GM23248 (cell line): ENCODE results near the gene ATP6V1B1. TPM values are rescaled to one million over a fixed set of nuclear protein-coding genes. Genes with fewer than 3 reads are reported as not detected.
"Not testable (repeated sequence)": the region's sequence is repeated elsewhere in the genome, so short reads cannot be mapped to it uniquely, and the experiment has no call there.

Experiments
- DNase-seq: peaks from one replicate; pipeline ENCODE4 v3.0.0-alpha.2; 2015
- H2AFZ ChIP-seq: fragments of 200-600 bp; sonication (generic); 2 replicates; pipeline ENCODE4 v1.6.1; 2016; ENCODE audit warnings: antibody characterized with exemption
- H3F3A ChIP-seq: fragments of 200-600 bp; sonication (generic); 2 replicates; pipeline ENCODE4 v1.6.1; 2016; ENCODE audit warnings: mild to moderate bottlenecking, antibody characterized with exemption, mixed run types; ENCODE audit not compliant: insufficient read depth
- H3K27ac ChIP-seq: fragments of 200-600 bp; sonication (generic); 2 replicates; pipeline ENCODE4 v1.5.1; 2016; ENCODE audit warnings: mild to moderate bottlenecking
- H3K27me3 ChIP-seq: fragments of 200-600 bp; sonication (generic); replicated peaks from 2 replicates; pipeline ENCODE4 v1.6.1; 2016; ENCODE audit warnings: mild to moderate bottlenecking; ENCODE audit not compliant: insufficient read depth
- H3K36me3 ChIP-seq: fragments of 200-600 bp; sonication (generic); 2 replicates; pipeline ENCODE4 v1.6.1; 2016; ENCODE audit warnings: low read depth, mild to moderate bottlenecking
- H3K4me1 ChIP-seq: fragments of 200-600 bp; sonication (generic); 2 replicates; pipeline ENCODE4 v1.6.1; 2016; ENCODE audit warnings: mild to moderate bottlenecking; ENCODE audit not compliant: insufficient read depth
- H3K4me2 ChIP-seq: fragments of 200-600 bp; sonication (generic); one replicate; pipeline ENCODE4 v1.6.1; 2016; ENCODE audit warnings: mild to moderate bottlenecking; ENCODE audit not compliant: unreplicated experiment
- H3K4me3 ChIP-seq: fragments of 200-600 bp; sonication (generic); 2 replicates; pipeline ENCODE4 v1.5.1; 2016; ENCODE audit warnings: mild to moderate bottlenecking
- H3K79me2 ChIP-seq: fragments of 200-600 bp; sonication (generic); 2 replicates; pipeline ENCODE4 v1.6.1; 2016; ENCODE audit warnings: mild to moderate bottlenecking; ENCODE audit not compliant: insufficient read depth
- H3K9ac ChIP-seq: fragments of 200-600 bp; sonication (generic); 2 replicates; pipeline ENCODE4 v1.6.1; 2016; ENCODE audit warnings: mild to moderate bottlenecking
- H3K9me2 ChIP-seq: fragments of 200-600 bp; sonication (generic); 2 replicates; pipeline ENCODE4 v1.6.1; 2016; ENCODE audit warnings: mixed run types, mild to moderate bottlenecking, moderate library complexity; ENCODE audit not compliant: insufficient read depth
- H3K9me3 ChIP-seq: fragments of 200-600 bp; sonication (generic); one replicate; pipeline ENCODE4 v1.6.1; 2017; ENCODE audit warnings: low read depth
- H4K20me1 ChIP-seq: fragments of 200-600 bp; sonication (generic); 2 replicates; pipeline ENCODE4 v1.6.0; 2016; ENCODE audit not compliant: insufficient read depth
- EZH2 ChIP-seq: fragments of 200-600 bp; sonication (generic); IDR thresholded peaks from 2 replicates; pipeline ENCODE4 v1.6.1; 2018; ENCODE audit warnings: antibody characterized with exemption, mild to moderate bottlenecking; ENCODE audit not compliant: insufficient read depth, poor library complexity, severe bottlenecking
- EZH2phosphoT487 ChIP-seq: fragments of 200-600 bp; sonication (generic); IDR thresholded peaks from 2 replicates; pipeline ENCODE4 v1.6.1; 2018; ENCODE audit warnings: antibody characterized with exemption, moderate library complexity, mild to moderate bottlenecking, low read depth; ENCODE audit not compliant: insufficient read depth
- WGBS, 2 experiments: methylation state at CpG; one replicate each; pipeline ENCODE4 v1.1.6; 2015 to 2017; ENCODE audit warnings: low lambda C conversion rate in 2 of 2, low coverage in 1 of 2; ENCODE audit errors: missing lambda C conversion rate in 2 of 2; 5-methylcytosine and 5-hydroxymethylcytosine counted together
- in situ Hi-C: fragments of 300-500 bp; cut with MboI; formaldehyde crosslinking; loops from 2 replicates; pipeline ENCODE4 v1.15.0; 2020
- polyA plus RNA-seq: library from polyadenylated mRNA; unstranded; fragments of >200 nt; fragmentation: Nextera tagmentation; extraction: Ambion mirVana; gene quantifications from 2 replicates; pipeline ENCODE4 v1.2.1, GENCODE V29; 2016
- total RNA-seq: library from RNA; depleted of rRNA; stranded (reverse); fragments of >200 nt; shearing (Covaris generic); gene quantifications from 2 replicates; pipeline ENCODE4 v1.2.3, GENCODE V29; 2014

ATP6V1B1 gene
- total and polyA plus RNA-seq, 2 experiments from 2014 or later: 0.60 TPM; not detected in 1

DNA sequence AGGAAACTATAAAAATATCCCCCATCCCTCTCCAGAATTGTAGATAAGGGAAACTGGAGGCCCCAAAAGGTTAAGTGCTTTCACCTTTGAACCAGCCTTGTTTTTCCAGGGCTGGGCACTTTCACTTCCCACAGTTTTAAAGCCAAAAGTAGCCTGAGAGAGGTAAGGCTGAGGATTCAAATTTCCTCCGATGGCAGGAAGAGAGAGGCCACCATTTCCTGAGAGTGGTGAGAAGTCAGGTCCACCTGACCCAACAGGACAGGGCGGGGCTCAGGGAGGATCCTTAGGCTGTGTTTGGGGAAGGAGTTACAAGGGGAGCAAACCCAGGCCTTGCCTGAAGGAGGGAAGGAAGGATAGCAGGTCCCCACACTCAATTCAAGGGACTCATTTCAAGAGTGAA, 63.7 kb downstream of the ATP6V1B1 start:
- no peaks in the 10 kb centered on the region for H3K36me3 ChIP-seq

DNA sequence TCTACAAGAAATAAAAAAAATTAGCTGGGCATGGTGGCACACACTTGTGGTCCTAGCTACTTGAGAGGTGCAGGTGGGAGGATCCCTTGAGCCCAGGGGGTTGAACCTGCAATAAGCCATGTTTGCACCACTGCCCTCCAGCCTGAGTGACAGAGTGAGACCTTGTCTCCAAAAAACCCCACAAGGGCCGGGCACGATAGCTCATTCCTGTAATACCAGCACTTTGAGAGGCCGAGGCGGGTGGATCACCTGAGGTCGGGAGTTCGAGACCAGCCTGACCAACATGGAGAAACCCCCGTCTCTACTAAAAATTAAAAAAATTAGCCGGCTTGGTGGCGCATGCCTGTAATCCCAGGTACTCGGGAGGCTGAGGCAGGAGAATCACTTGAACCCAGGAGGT, 64.2 kb downstream of the ATP6V1B1 start:
- H3K4me1 ChIP-seq, H3F3A ChIP-seq, DNase-seq, H3K27me3 ChIP-seq, H3K36me3 ChIP-seq, H4K20me1 ChIP-seq, H3K27ac ChIP-seq, H3K4me3 ChIP-seq, H3K9me2 ChIP-seq, H3K79me2 ChIP-seq, H3K4me2 ChIP-seq, H2AFZ ChIP-seq, H3K9ac ChIP-seq, H3K9me3 ChIP-seq, in situ Hi-C loops: not testable (repeated sequence)
- 92% methylated on average over 10 of the region's 10 CpGs for WGBS, 2 experiments

More for the DNA sequence above, 63.7 kb downstream of the ATP6V1B1 start:
- Histone ChIP-seq H3K4me2 (no peak overlapping the region), H3K9me3 (no peaks in the 10 kb centered on the region), H3K79me2 (peaks cover 2% of the 10 kb centered on the region), H3K4me3 (no peak overlapping the region), H3K9me2 (no peaks in the 10 kb centered on the region), H3K27me3 (0 out of 2 replicates have a peak, but pooled peaks cover 3% of the 10 kb centered on the region), H3K9ac (no peak overlapping the region), H4K20me1 (no peaks in the 10 kb centered on the region), H2AFZ (no peak overlapping the region), H3K4me1 (peaks cover 3% of the 10 kb centered on the region; the same call in 1 of the 2 replicates), H3F3A (no peaks in the 10 kb centered on the region), H3K27ac (no peak overlapping the region)
- in situ Hi-C loops: no loop called here
- TF ChIP-seq EZH2 (no peak), EZH2phosphoT487 (no peak)
- DNase-seq: no peak
- WGBS, 2 experiments: 76% methylated on average over 2 of the region's 2 CpGs

DNA sequence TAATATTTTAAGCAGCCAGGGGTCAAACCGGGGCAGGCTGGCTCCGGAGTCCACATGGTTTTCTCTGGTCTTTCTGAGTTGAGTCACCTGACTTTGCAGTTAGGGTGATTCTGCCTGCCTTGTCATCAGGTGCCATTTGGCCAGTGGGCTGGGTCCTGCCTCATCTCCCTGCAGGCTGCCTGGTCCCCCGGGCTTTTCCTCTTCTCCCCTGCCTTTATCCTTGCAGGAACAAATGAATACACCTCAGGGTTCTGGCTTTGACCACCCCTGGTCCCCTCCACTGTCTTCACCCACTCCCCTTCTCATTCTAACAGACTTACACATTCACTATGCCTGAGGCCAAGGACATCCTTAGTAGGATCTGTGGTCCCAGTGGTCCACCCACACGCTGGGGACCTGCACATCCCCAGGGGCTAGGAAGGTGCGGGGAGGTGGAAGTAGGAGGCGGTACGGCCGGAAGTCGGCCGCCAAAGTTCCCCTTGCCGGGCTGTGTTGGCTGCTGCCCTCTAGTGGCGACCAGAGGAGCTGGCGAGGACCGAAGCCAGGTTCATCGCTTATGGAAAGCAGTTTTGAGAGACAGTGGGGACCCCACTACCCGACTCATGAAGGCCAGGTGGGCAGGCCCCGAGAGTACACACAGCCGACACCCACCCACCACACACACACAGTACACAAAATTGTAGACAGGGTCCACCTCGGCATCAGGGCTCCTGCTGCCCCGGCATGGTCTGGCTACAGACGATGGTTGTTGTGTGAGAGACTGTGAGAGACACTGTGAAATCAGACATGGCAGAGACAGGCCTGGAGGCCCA, 65.3 kb downstream of the ATP6V1B1 start:
- Histone ChIP-seq H3K9me3 (no peaks in the 10 kb centered on the region), H3K4me3 (peak overlapping the region; percentile 52; the same call in 1 of the 2 replicates), H3K4me2 (peak overlapping the region; percentile 82), H2AFZ (peak overlapping the region; percentile 99), H3K27me3 (0 out of 2 replicates have a peak, but pooled peaks cover 3% of the 10 kb centered on the region), H4K20me1 (no peaks in the 10 kb centered on the region), H3K4me1 (peaks cover 3% of the 10 kb centered on the region; the same call in 1 of the 2 replicates), H3K9me2 (no peaks in the 10 kb centered on the region), H3K9ac (no peak overlapping the region), H3K79me2 (no peaks in the 10 kb centered on the region), H3K36me3 (no peaks in the 10 kb centered on the region), H3K27ac (no peak overlapping the region), H3F3A (no peaks in the 10 kb centered on the region)
- WGBS, 2 experiments: 17 to 19% methylated on average over 21 of the region's 21 CpGs
- in situ Hi-C loops: no loop called here
- TF ChIP-seq EZH2: no peak
- no peak for TF ChIP-seq EZH2phosphoT487
- DNase-seq: peak; percentile 78

DNA sequence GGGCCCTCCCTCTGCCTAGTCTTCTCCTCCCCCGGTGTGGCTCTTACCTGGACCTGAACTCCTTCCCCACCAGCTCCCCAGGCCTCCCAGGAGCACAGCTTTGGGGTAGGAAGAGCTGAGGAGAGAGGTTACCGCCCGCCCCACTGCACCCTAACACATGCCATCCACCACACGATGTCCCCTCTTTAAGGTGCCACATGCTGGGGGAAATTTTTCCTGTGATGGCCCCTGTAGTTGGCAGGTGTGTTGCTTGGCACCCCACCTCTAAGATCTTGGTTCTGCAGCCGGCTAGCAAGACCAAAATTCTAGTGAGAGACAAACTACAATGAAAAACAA, 65.9 kb downstream of the ATP6V1B1 start:
- peaks cover 3% of the 10 kb centered on the region; the same call in 1 of the 2 replicates for H3K4me1 ChIP-seq
- no peaks in the 10 kb centered on the region for H3K9me2 ChIP-seq
- no peaks in the 10 kb centered on the region for H3K79me2 ChIP-seq
- no peaks in the 10 kb centered on the region for H3K9me3 ChIP-seq
- peak overlapping the region; percentile 99 for H2AFZ ChIP-seq
- no peak for TF ChIP-seq EZH2phosphoT487
- no peak for TF ChIP-seq EZH2
- no peaks in the 10 kb centered on the region for H3K36me3 ChIP-seq
- H3K9ac ChIP-seq: no peak overlapping the region
- DNase-seq: no peak
- H4K20me1 ChIP-seq: no peaks in the 10 kb centered on the region
- no peak overlapping the region for H3K4me3 ChIP-seq
- WGBS, 2 experiments: 38 to 44% methylated on average over 5 of the region's 5 CpGs
- in situ Hi-C loops: no loop called here
- no peaks in the 10 kb centered on the region for H3F3A ChIP-seq
- H3K4me2 ChIP-seq: no peak overlapping the region
- H3K27ac ChIP-seq: no peak overlapping the region
- 0 out of 2 replicates have a peak, but pooled peaks cover 3% of the 10 kb centered on the region for H3K27me3 ChIP-seq
